ENCODE measurements around the gene SERAC1. TPM values are rescaled to one million over a fixed set of nuclear protein-coding genes. Genes with fewer than 3 reads are reported as not detected.

SERAC1 gene
- total and polyA plus RNA-seq, 10 of the 15 experiments (the other 5 are each of a cell fraction or from before 2014, with no cell fraction given), result 0.76 to 2.9 (median 2.2) TPM

- TF ChIP-seq ZNF687 (IDR thresholded peaks at IDR 0.05), result no peak
- TF ChIP-seq RUNX3 (IDR thresholded peaks at IDR 0.05; ENCODE audit: low read length), result no peak
Measured at GRCh38 chr6:158087224-158087867, 80.7 kb downstream of the SERAC1 start (continued).

DNA sequence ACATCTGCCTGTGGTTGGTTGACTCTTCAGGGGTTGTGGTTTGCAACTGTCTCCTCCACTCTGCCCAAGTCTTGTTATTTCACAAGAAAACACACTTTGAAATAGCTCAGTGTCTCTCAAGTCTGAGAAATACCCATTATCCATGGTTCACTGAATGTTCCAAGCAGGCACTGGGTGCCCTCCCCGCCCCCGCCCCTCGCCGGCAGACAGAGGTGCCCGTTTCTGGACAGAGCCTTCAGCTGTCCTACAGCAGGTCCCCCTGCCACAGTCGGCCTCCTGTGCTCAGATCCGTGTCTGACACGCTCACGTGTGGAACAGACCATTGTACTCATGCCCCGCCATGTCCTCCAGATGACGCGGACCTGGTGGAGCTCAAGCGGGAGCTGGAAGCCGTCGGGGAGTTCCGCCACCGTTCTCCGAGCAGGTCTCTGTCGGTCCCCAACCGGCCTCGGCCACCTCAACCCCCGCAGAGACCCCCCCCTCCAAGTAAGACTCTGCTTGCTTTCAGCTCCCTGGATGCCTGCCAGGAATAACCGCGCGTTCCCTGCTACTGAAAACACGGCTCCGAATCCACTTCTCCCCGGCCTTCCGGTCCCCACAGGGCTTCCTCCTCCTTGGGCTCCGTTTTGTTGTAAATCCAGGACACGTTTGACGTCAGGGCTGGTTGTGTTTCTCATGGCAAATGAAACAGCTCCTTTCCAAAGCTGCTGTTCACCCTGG lies 81.4 kb downstream of the SERAC1 start:
- WGBS (ENCODE audit: insufficient coverage, insufficient replicate concordance, low lambda C conversion rate, missing lambda C conversion rate), result 88% methylated on average over 32 of the region's 32 CpGs
- H3K4me2 ChIP-seq (ENCODE audit: control insufficient read depth, insufficient read depth), result no peak overlapping the region
- ATAC-seq, result no peak
- in situ Hi-C loops (cut with MboI) (no loop called here), intact Hi-C loops (cut with micrococcal nuclease; ENCODE audit: unreplicated experiment) (no loop called here)
- FAIRE-seq, result no peak
- H3K9ac ChIP-seq (ENCODE audit: control insufficient read depth, insufficient read depth, low read length), result no peak overlapping the region
- no peaks in the 10 kb centered on the region for H3K9me3 ChIP-seq (replicated peaks; ENCODE audit: control insufficient read depth, insufficient read depth, low read length)
- H3K4me3 ChIP-seq, result no peak overlapping the region
- H2AFZ ChIP-seq (ENCODE audit: control insufficient read depth, low read depth, low read length), result no peak overlapping the region
- ChIA-PET SMC1A (ENCODE audit: uncharacterized antibody, unreplicated experiment) (interaction anchor here (1.1 kb wide), 1 partner anchor 177 kb away, joined by 4 read pairs; no protein-coding TSS in a partner anchor), RAD21 (ENCODE audit: unreplicated experiment) (interaction anchor here (0.8 kb wide), 1 partner anchor 213 kb away, joined by 3 read pairs; no protein-coding TSS in a partner anchor), POLR2A (interaction anchor here (1.4 kb wide), 1 partner anchor 13 kb away, joined by 4 read pairs; no protein-coding TSS in a partner anchor), CTCF (interaction anchor here (1.9 kb wide), 1 partner anchor 15 kb away, joined by 7 read pairs; no protein-coding TSS in a partner anchor)
- no peaks in the 10 kb centered on the region for H3K27me3 ChIP-seq (replicated peaks in 1 of 2; ENCODE audit: control insufficient read depth in 2 of 2, insufficient read depth in 2 of 2, low read length in 1 of 2)
- H3K79me2 ChIP-seq (ENCODE audit: control insufficient read depth, insufficient read depth, low read length), result no peaks in the 10 kb centered on the region
- H3K36me3 ChIP-seq (ENCODE audit: control insufficient read depth in 2 of 2, insufficient read depth in 2 of 2, low read length in 1 of 2), result no peaks in the 10 kb centered on the region; a peak in 1 of 4 replicates
- H3K4me1 ChIP-seq (ENCODE audit: control insufficient read depth, insufficient read depth, low read length), result peaks cover 3% of the 10 kb centered on the region; the same call in 1 of the 2 replicates
- no peak for DNase-seq (ENCODE audit: low read depth, low spot score)
- H4K20me1 ChIP-seq (ENCODE audit: control insufficient read depth, insufficient read depth), result no peaks in the 10 kb centered on the region
- BruUV-seq (replicated peaks), result no TSS peak
- no peak overlapping the region for H3K27ac ChIP-seq (ENCODE audit: control insufficient read depth, insufficient read depth)
- TF ChIP-seq, protein P1, sequence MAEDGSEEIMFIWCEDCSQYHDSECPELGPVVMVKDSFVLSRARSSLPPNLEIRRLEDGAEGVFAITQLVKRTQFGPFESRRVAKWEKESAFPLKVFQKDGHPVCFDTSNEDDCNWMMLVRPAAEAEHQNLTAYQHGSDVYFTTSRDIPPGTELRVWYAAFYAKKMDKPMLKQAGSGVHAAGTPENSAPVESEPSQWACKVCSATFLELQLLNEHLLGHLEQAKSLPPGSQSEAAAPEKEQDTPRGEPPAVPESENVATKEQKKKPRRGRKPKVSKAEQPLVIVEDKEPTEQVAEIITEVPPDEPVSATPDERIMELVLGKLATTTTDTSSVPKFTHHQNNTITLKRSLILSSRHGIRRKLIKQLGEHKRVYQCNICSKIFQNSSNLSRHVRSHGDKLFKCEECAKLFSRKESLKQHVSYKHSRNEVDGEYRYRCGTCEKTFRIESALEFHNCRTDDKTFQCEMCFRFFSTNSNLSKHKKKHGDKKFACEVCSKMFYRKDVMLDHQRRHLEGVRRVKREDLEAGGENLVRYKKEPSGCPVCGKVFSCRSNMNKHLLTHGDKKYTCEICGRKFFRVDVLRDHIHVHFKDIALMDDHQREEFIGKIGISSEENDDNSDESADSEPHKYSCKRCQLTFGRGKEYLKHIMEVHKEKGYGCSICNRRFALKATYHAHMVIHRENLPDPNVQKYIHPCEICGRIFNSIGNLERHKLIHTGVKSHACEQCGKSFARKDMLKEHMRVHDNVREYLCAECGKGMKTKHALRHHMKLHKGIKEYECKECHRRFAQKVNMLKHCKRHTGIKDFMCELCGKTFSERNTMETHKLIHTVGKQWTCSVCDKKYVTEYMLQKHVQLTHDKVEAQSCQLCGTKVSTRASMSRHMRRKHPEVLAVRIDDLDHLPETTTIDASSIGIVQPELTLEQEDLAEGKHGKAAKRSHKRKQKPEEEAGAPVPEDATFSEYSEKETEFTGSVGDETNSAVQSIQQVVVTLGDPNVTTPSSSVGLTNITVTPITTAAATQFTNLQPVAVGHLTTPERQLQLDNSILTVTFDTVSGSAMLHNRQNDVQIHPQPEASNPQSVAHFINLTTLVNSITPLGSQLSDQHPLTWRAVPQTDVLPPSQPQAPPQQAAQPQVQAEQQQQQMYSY (CRISPR knock-in tag; IDR thresholded peaks at IDR 0.05), result no peak
- TF ChIP-seq MYC (IDR thresholded peaks at IDR 0.05; ENCODE audit: insufficient read depth, insufficient read length, insufficient replicate concordance, low read length, severe bottlenecking) (no peak), RFX5 (IDR thresholded peaks at IDR 0.05; ENCODE audit: low read depth, low read length) (no peak), RUNX3 (IDR thresholded peaks at IDR 0.05; ENCODE audit: low read length) (peak; percentile 30; the same call in 1 of the 2 replicates), WRNIP1 (IDR thresholded peaks at IDR 0.05; ENCODE audit: borderline replicate concordance, low read depth, low read length) (no peak)
- TF ChIP-seq, protein P2, sequence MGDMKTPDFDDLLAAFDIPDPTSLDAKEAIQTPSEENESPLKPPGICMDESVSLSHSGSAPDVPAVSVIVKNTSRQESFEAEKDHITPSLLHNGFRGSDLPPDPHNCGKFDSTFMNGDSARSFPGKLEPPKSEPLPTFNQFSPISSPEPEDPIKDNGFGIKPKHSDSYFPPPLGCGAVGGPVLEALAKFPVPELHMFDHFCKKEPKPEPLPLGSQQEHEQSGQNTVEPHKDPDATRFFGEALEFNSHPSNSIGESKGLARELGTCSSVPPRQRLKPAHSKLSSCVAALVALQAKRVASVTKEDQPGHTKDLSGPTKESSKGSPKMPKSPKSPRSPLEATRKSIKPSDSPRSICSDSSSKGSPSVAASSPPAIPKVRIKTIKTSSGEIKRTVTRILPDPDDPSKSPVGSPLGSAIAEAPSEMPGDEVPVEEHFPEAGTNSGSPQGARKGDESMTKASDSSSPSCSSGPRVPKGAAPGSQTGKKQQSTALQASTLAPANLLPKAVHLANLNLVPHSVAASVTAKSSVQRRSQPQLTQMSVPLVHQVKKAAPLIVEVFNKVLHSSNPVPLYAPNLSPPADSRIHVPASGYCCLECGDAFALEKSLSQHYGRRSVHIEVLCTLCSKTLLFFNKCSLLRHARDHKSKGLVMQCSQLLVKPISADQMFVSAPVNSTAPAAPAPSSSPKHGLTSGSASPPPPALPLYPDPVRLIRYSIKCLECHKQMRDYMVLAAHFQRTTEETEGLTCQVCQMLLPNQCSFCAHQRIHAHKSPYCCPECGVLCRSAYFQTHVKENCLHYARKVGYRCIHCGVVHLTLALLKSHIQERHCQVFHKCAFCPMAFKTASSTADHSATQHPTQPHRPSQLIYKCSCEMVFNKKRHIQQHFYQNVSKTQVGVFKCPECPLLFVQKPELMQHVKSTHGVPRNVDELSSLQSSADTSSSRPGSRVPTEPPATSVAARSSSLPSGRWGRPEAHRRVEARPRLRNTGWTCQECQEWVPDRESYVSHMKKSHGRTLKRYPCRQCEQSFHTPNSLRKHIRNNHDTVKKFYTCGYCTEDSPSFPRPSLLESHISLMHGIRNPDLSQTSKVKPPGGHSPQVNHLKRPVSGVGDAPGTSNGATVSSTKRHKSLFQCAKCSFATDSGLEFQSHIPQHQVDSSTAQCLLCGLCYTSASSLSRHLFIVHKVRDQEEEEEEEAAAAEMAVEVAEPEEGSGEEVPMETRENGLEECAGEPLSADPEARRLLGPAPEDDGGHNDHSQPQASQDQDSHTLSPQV (IDR thresholded peaks at IDR 0.05), result no peak

All from GM12878 (cell line).